Stimulated activated CD8-positive, alpha-beta memory T cell treated with anti-CD3 and anti-CD28 coated beads, Interleukin-7, amount 100 ng/mL, for 4 hours (primary cell): ENCODE results near the gene CCDC191.

Experiments
- DNase-seq, 2 donors: peaks; one replicate each; pipeline ENCODE4 v3.0.0-alpha.2; 2020; ENCODE audit warnings: low read depth in 2 of 2

CCDC191 gene

DNA sequence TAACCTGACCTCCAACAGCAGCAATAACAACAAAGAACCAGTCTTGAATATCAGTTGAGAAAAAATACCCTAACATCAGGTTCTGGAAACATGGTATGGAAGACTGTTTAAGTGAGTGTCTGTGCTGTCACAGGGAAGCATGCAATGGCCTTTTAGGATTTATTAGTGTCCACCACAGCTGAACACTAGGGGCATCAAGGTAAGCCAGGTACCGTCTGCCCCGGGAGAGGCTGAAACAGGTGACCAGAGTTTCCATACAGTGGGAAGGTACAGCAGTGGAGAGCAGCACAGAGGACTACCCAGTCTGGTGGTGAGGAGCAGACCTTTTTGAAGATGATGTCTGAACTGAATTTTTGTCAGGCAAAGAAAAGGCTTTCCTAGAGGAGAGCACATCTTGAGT lies 90.2 kb downstream of the CCDC191 start:
- no peak for DNase-seq

DNA sequence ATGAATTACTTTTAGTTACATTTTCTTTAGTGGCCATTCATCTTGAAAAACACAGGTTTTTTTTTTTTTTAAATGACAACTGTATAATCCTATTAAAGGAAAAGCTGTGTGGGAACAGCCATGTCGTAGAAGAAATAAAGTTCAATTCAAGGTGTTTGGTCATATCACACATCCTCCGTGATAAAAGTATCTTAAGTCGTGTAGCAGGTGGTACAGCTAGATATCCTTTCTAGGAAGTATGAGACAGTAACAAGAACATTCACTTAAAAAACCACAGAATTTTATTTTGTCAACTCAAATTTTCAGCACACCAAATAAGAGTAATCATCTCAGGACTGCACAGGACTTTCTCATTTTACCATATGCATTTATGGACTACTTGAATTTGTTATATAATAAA lies 92.4 kb downstream of the CCDC191 start:
- DNase-seq = no peak

- DNase-seq = no peak
Observed at GRCh38 chr3:113954091-113954685, 102.1 kb downstream of the CCDC191 start.

- no peak for DNase-seq
Observed at GRCh38 chr3:113953677-113954076, 102.6 kb downstream of the CCDC191 start.

DNA sequence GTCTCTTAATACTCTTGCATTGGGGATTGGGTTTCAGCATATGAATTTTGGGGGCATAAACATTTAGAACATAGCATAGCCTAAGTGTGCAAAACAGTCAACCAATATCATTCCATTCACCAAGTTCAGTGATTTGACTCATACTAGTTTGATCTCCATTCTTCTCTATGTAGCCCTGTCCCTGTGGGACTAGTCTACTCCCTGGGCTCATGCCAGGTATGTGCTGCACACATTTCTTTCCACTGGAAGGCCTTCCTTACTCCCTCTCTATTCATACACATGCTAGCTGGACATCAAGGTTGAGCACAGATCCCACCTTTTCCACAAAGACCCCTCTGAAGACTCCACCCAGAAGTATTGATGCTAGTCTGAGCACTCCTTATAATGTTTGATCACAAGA lies 103.4 kb downstream of the CCDC191 start:
- DNase-seq = no peak

- DNase-seq = peak in 1 of 2 donors; percentile 16
Observed at GRCh38 chr3:113948015-113948917, 108.1 kb downstream of the CCDC191 start.

GRCh38 chr3:113947372-113948014 lies 108.8 kb downstream of the CCDC191 start, which contains the start of gene ZDHHC23:
TSS of gene ZDHHC23 (plus strand) at chr3:113948013. CDS start at chr3:113948803, 790 bp downstream.
- peak; percentile 9 to 65 for DNase-seq

- no peak for DNase-seq
Observed at GRCh38 chr3:113946831-113947230, 109.5 kb downstream of the CCDC191 start.

DNA sequence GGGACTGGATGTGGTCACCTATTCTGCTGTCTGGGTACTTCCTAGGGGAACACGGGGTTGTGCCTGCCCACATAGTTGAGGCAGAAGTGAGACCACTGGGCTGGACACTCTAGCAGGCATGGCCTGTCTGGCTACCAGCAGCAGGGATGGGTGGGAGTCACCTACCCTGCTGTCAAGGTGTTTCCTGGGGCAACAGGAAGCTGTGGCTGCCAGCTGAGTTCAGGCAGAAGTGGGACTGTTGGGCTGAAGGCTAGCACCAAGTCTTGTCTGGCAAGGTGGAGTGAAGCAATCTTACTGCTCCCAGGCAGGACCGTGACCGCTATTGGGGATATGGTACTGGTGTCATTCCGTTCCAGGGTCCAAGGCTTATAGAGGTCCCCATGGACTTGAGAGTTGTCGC lies 128.8 kb downstream of the CCDC191 start:
- DNase-seq = no peak

- no peak for DNase-seq
Observed at GRCh38 chr3:113914646-113915045, 141.7 kb downstream of the CCDC191 start.
